Measurements from ENCODE around the gene CYP8B1.

Gene CYP8B1

DNA sequence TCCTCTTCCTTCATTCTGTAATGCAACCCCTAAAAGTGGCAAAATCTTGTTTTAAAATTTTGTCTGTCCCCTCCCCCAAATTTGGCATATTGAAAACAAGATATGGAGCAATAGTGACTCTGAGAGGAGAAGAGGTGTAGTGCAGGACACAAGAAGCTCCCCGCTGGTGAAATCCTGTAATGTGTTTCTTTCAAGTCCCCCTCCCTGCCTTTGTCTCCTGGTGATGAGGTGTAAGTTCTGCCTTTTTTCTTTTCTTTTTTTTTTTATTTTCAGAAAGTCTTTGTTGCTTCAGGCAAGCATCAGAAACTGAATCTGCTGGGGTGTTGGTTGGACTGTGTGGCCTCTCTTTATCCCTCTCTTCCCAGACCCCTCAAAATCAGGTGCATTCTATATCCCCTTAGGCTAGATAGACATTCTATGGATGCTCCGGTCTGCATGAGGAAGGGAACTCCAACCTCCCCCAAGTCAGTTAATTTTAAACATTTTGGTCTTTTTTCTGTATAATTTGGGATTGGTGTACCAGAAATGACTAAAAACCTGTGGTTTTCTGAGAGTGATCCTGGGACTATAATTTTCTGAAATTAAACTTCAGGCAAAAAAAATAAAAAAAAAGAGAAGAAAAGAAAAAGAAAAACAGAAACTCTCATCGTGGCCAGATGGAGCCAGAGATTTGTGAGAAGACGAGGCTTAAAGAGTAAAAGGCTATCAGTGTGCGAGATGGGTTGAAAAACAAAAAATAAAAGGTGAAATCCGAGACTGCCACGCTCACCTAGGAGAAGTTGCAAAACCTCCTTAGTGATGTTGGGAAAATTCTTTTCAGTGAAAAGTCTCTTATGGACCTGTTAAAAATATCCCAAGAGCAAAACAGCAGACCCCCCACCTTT is 45.0 kb downstream of the CYP8B1 start:
- peak; percentile 44 for DNase-seq (ENCODE audit: low read depth, low spot score)
- H3K4me3 ChIP-seq (ENCODE audit: low read length) = no peak overlapping the region

GRCh38 chr3:42829628-42830436 is 45.8 kb downstream of the CYP8B1 start:
- no peak overlapping the region for H3K4me3 ChIP-seq (ENCODE audit: low read length)
- no peak for DNase-seq (ENCODE audit: low read depth, low spot score)

- DNase-seq (ENCODE audit: low read depth, low spot score) = no peak
- H3K4me3 ChIP-seq (ENCODE audit: low read length) = no peak overlapping the region
Observed at GRCh38 chr3:42829083-42829627, 46.5 kb downstream of the CYP8B1 start.

DNA sequence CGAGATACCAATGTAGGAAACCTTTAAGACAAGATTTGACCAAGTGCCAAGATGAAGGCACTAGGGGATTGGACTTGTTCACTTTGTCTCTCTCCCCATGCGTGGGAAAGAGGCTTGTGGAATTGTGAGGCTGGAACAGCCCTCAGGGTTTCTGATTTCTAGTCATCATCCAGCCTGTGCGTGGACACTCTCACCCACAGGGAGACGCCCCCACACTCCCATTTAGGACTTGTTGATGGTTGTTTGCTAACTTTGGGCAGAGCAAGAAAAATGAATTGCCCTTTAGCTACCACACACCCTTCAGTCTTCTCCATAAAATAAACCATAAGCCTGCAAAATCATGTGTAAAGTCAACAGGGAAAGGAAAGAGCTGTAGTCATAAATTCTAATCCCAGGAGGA is 48.0 kb downstream of the CYP8B1 start:
- no peak for DNase-seq (ENCODE audit: low read depth, low spot score)
- no peak overlapping the region for H3K4me3 ChIP-seq (ENCODE audit: low read length)

DNA sequence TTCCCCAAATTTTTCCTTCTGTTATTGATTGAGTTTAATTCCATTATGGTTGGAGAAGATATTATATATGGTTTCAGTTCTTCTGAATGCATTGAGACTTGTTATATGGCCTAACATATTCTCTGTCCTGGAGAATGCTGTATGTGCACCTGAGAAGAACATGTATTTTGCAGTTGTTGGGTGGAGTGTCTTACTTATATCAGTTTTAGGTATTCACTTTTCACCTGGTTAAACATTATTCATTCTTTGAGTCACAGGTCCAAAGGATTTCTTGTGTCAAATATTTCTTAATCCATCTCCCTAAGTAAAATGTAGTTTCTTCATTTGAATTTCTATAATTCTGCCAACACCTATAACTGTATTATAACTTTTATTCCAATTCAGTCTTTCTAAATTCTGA is 48.7 kb downstream of the CYP8B1 start:
- H3K4me3 ChIP-seq (ENCODE audit: low read length) = no peak overlapping the region
- no peak for DNase-seq (ENCODE audit: low read depth, low spot score)

GRCh38 chr3:42826141-42826540 is 49.5 kb downstream of the CYP8B1 start:
- no peak overlapping the region for H3K4me3 ChIP-seq (ENCODE audit: low read length)
- no peak for DNase-seq (ENCODE audit: low read depth, low spot score)

DNA sequence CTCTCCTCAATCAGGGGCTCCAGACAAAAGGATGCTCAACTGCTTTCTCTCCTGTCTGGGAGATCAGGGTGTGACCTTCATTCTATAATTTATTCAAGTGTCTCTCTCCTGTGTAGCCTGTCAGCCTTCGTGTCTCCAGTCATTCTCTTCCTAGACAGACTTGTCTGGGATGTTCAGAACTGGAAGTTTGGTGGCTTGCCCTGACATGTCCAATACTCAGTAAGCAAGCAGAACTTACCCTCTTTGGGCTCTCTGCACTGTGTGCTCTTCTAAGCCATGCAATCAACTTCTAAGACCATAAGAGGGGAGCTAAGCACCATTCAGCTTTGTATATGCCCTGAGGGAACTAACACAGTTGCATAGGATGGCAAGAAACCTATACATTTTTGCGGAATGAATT is 52.3 kb downstream of the CYP8B1 start:
- no peak overlapping the region for H3K4me3 ChIP-seq (ENCODE audit: low read length)
- DNase-seq (ENCODE audit: low read depth, low spot score) = no peak

DNA sequence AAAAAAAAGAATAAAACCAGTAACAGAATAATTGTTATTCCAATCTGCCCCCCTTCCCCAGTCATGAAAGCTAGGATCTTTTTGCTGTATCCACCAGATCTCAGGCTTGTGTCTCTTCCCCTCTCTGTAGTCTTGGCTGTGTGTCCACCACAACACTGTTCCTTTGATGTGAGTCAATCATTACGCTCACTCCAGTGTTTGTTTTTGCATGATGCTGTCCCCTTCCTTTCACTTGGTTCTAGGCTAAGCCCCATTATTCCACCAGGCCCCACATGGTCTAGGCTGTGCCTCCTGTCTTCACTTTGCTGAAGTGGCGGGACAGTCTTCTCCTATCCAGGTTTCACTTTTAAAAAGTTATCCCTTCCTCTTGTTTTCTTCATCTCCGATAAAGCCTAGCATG is 52.9 kb downstream of the CYP8B1 start:
- no peak for DNase-seq (ENCODE audit: low read depth, low spot score)
- no peak overlapping the region for H3K4me3 ChIP-seq (ENCODE audit: low read length)

All from Jurkat, Clone E6-1 (cell line).